ENCODE data around the gene NEFH.
"Not testable (repeated sequence)": the region's sequence is repeated elsewhere in the genome, so short reads cannot be mapped to it uniquely, and the experiment has no call there.

NEFH gene, protein sequence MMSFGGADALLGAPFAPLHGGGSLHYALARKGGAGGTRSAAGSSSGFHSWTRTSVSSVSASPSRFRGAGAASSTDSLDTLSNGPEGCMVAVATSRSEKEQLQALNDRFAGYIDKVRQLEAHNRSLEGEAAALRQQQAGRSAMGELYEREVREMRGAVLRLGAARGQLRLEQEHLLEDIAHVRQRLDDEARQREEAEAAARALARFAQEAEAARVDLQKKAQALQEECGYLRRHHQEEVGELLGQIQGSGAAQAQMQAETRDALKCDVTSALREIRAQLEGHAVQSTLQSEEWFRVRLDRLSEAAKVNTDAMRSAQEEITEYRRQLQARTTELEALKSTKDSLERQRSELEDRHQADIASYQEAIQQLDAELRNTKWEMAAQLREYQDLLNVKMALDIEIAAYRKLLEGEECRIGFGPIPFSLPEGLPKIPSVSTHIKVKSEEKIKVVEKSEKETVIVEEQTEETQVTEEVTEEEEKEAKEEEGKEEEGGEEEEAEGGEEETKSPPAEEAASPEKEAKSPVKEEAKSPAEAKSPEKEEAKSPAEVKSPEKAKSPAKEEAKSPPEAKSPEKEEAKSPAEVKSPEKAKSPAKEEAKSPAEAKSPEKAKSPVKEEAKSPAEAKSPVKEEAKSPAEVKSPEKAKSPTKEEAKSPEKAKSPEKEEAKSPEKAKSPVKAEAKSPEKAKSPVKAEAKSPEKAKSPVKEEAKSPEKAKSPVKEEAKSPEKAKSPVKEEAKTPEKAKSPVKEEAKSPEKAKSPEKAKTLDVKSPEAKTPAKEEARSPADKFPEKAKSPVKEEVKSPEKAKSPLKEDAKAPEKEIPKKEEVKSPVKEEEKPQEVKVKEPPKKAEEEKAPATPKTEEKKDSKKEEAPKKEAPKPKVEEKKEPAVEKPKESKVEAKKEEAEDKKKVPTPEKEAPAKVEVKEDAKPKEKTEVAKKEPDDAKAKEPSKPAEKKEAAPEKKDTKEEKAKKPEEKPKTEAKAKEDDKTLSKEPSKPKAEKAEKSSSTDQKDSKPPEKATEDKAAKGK

DNA sequence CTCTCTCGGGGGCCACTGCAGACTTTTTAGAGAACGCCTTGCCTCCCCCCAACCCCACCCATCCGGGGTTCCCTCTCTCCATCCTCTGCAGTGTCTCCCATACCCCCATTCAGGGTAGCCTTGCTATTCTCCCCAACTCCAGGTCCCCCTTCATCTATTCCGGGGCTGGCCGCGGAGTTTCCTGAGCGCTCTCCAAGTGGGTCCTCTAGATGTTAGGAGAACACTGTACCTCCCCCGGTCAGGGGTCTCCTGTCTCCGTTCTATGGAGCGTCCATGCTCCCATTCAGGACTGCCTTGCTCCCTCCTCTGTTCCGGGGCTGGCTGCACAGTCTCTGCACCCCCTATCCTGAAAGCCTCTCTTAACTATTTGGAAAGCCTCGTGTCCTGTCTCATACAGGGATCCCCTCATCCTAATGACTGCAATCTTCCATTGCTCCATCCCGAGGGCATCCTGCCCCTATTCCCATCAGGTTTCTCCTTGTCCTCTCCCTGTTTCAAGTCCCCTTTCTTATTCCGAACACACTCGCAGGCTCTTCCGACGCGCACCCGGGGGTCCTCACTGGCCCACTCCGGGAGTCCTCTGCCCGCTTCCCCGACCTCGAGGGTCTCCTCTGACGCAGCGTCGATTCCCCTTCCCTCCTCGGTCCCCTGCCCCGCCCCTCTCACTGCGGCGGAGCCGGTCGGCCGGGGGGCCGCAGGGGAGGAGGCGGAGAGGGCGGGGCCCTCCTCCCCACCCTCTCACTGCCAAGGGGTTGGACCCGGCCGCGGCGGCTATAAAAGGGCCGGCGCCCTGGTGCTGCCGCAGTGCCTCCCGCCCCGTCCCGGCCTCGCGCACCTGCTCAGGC lies at the start of gene NEFH:
Gene NEFH, plus strand, starts transcription at position 802 of the 845 bp plus-strand sequence. CDS start 45 bp downstream, outside the sequence.
- no peak for DNase-seq (ENCODE audit: low read depth in 1 of 2, low spot score in 1 of 2)

DNA sequence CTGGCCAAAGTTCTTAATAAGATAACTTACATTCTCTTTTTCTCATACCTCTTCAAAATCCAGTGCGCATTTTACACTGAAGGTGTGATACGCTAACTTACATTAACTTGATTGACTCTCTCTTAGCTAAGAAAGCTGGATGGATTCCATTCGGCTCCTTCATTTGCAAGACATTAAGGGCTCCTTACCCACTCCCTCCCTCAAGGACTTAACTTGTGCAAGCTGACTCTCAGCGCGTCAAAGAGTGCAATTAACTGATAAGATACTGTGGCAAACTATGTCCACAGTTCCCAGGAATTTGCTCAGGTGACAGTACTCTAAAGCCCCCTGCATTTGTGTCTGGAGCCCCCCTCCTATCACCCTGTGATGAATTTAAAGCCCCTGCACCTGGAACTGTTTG lies 48.0 kb upstream of the NEFH start:
- DNase-seq (ENCODE audit: low read depth in 1 of 2, low spot score in 1 of 2): no peak

DNA sequence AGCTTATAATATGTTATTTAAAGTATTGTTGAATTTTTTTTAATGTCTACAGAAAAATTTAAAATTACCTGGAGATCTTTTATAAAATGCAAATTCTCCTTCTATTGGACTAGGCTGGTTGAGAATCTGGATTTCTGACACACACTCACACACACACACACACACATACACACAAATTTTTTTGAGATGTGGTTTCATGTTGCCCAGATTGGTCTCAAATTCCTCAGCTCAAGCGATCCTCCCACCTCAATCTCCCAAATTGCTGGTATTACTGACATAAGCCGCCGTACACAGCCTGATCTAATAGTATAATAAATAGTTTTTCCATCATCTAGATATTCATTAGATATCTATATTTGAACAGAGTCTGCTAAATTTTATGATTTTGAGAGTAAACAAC lies 46.2 kb upstream of the NEFH start:
- no peak for DNase-seq (ENCODE audit: low read depth in 1 of 2, low spot score in 1 of 2)

DNA sequence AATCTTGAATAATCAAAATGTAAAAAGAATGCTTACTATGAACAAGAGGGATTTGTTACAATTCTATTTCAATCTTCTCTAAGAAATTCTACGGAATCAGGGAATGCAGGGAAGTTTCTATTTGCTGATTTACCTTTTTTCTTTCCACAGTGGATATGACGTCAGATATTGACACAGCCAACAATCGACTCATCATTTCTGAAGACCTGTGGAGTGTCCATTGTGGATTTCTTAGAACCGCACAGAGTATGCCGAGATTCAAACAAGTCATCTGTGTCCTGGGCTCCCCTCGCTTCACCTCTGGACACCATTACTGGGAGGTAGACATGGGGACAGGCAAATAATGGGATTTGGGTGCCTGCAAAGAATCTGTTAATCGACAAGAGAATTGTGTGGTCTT lies 45.7 kb upstream of the NEFH start:
- no peak for DNase-seq (ENCODE audit: low read depth in 1 of 2, low spot score in 1 of 2)

DNA sequence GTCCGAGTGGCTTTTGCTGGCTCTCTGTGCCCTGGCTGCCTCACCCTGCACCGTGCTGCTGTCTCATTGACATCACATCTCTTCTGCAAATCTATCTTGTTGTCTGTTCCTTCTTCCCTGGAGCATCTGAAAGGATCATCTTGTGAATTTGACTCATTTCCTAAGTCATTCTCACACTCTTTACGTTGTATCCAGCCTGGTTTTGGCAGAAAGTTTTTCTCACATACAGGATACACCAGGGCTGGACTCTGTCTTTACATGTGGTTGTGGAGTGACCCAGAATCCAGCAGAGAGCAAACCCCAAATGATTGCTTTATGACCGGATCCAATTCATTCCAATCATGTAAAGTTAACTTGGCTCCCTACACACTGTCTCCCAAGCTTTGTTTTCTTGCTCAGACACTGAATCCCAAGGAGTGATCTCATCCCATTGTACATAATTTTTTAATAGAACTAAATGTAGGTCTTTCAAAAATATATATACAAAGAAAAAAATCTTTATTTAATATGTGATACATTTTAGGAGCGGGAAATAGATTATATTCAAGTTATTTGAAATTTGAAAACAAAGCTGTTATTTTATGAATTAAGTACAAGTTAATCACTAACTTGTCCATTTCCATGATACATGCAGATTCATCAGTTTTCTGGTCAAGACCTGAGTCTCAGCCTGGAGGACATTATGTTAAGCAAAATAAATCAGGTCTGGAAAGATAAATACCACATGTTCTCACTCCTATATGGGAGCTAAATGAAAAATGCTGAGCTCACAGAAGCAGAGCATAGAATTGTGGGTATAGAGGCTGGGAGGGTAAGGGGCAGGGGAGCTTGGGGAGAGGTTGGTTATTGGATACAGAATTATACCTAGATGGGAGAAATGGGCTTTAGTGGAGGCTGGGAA lies 44.5 kb upstream of the NEFH start:
- no peak for DNase-seq (ENCODE audit: low read depth in 1 of 2, low spot score in 1 of 2)

DNA sequence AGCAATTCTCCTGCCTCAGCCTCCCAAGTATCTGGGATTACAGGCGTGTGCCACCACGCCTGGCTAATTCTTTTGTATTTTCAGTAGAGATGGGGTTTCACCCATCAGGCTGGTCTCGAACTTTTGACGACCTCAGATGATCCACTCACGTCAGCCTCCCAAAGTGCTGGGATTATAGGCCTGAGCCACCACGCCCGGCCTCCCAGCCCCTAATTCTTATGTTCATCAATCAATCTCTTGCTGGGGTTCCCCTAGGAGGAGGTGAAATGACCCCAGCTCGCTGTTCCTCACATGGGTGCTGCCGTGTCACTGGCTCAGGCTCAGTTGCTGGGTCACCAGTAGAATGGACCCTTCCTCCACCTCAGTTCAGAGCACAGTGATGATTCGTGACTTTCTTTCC lies 41.7 kb upstream of the NEFH start, which contains the start of gene RFPL1:
Gene RFPL1, plus strand, starts transcription at position 301 of the 400 bp plus-strand sequence.
- DNase-seq (ENCODE audit: low read depth in 1 of 2, low spot score in 1 of 2): not testable (repeated sequence)

DNA sequence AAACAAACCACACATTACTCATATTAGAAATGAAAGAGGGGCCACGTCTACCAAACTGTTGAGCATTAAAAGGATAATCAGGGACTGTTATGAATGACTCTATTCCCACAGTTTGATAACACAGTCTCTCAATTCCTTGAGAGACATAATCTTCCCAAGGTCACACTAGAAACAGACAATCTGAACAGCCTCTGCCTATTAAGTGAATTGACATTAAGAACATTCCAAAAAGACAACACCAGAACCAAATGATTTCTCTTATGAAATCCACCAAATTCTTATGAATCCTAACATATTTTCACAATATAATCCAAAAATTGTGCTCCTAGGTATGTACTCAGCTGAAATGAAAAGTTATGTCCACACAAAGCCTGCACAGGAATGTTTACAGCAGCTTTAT lies 37.0 kb upstream of the NEFH start:
- no peak for DNase-seq (ENCODE audit: low read depth in 1 of 2, low spot score in 1 of 2)

DNA sequence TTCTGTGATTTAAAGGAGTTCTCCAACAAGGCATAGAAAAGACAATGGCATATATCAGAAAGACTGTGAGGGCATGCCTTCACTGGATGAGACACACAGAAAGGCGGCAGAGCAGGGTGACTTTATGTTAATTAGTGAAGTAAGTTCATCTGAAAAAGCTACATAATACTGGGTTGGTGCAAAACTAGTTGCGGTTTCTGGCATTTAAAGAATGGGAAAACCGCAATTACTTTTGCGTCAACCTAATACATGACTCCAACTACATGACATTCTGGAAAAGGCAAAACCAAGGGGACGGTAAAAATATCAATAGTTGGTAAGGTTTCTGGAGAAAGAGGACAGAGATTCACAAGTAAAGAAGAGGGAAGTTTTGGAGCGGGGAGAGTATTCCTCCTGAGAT lies 36.6 kb upstream of the NEFH start:
- DNase-seq (ENCODE audit: low read depth in 1 of 2, low spot score in 1 of 2): no peak

DNA sequence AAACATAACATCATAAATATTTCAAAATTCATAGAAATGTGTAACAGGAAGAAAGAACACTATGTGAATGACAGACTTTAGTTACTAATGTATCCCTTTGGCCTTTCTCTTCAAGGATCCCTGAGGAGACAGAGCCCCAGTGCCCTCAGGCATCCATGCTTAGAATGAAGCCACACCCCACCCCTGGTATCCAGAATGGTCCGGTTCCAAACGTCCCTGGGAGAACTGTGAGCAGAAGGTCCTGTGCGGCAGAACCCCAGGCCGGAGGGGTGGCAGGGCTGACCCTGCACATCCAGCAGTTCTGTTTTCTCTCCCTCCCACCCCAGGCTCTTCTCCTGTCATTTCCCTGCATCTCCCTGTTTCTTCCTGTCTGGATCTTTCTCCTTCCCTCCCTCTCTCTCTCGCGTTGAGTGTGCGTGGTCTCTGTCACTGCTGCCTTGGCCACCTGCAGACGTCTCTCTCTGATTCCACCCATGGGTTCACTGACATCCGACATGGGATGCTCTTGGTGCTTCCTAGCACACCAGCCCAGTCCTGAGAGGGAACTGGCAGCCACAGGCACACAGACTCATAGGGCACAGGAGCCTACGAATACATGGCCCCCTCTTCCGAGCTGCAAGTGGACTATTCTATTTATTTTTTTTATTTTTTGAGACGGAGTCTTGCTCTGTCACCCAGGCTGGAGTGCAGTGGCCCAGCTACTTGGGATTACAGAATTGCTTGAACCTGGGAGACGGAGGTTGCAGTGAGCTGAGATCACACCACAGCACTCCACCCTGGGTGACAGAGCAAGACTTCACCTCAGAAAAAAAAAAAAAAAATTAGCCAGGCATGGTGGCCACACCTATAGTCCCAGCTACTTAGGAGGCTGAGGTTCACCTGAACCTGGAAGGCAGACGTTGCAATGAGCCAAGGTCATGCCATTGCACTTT lies 35.9 kb upstream of the NEFH start:
- no peak for DNase-seq (ENCODE audit: low read depth in 1 of 2, low spot score in 1 of 2)

DNA sequence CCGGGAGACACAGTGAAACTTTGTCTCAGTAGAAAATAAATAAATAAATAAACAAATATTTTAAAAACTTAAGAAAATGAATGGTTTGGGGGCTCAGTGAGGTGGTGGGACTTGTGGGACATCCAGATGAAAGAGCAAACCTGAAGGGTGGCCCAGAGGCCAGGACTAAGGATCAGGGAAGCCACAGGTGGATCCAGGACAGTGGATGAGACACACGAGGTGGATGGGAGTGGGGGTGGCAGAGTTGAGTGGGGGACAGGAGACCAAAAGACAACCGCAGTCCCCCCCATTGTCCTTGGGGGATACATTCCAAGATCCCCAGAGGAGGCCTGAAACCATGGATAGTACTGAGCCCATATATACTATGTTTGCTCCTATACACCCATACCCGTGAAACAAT lies 34.5 kb upstream of the NEFH start:
- no peak for DNase-seq (ENCODE audit: low read depth in 1 of 2, low spot score in 1 of 2)

DNA sequence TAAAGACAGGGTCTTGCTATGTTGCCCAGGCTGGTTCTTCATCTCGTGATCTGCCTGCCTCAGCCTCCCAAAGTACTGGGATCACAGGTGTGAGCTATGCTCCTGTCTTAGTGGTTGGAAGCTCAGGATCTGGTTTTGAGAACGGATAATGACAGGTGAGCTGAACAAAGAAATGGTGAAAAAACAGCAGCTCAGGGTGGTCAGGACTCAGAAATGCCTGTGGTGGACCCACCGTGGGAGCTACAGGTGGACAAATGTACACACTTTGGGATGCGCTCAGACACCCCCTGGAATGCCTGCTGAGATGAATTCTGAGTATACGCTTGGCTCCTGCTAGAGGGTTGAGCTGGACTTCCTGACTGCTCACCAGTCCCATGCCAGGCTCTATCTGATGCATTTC lies 32.1 kb upstream of the NEFH start:
- DNase-seq (ENCODE audit: low read depth in 1 of 2, low spot score in 1 of 2): no peak

DNA sequence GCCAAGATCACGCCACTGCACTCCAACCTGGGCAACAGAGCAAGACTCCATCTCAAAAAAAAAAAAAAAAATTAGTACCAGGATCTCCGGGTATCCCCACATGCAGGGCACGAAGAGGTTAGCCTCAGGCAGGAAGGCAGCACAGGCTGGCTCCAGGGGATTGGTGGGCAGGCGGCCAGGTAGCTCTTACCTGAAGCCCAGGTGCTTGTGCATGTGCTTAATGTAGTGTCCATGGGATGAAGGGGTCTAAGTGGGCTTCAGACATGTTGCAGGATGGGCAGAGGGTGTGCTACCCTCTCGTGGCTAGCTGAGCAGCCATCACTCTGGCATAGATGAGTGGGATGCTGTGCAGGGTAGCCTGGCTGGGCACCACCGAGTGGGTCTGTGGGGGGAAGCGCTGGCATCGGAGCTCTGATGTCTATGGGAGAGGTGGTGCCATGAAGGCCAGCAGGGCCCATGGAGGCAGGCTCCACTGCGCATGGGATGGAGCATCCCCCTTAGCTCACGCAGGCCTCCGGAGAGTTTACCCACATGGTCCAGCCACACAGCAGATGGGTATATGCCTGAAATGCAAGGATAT lies 30.6 kb upstream of the NEFH start:
- no peak for DNase-seq (ENCODE audit: low read depth in 1 of 2, low spot score in 1 of 2)

DNA sequence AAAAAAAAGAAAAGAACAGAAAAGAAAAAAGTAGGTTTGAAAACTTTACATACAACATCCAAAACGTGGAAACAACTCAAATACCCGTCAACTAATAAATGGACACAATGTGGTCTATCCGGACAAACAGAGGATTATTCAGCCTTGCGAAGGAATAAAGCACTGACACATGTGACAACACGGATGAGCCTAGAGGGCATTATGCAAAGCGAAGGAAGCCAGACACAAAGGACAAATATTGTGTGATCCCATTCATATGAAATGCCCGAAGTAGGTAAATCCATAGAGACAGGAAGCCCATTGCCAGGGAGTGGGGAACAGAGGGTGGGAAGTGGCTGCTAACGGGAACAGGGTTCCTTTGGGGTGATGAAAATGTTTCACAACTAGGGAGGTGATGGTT lies 29.8 kb upstream of the NEFH start:
- DNase-seq (ENCODE audit: low read depth in 1 of 2, low spot score in 1 of 2): no peak

DNA sequence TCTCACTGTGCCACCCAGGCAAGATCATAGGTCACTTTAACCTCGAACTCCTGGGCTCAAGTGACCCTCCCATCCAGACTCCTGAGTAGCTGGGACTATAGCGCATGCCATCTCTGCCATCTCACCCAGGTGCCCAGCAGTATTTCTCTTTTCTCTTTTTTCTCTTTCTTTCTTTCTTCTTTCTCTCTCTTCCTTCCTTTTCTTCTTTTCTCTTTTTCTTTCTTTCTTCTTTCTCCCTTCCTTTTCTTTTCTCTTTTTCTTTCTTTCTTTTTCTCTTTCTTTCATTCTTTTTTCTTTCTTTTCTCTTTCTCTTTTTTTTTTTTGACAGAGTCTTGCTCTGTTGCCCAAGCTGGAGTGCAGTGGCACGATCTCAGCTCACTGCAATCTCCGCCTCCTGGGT lies 28.2 kb upstream of the NEFH start:
- no peak for DNase-seq (ENCODE audit: low read depth in 1 of 2, low spot score in 1 of 2)

DNA sequence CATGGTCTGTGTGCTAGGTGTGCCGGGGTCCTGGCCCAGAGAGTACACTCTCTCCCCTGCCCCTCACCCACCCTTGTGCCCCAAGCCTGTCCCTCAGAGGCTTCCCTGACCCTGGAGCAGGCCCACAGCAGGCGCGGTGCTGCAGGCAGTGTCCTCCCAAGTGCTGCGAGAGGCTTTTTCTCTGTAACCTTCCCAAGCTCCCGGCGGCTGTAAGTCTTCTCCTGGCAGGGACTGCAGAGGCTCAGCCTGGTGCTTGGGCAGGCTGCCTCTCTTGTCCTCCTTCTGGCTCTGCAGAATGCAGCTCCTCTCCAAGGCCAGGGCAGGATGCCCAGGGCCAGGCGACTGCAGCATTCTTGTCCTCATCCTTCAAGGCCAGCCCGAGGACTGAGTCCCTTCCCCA lies 25.7 kb upstream of the NEFH start:
- DNase-seq (ENCODE audit: low read depth in 1 of 2, low spot score in 1 of 2): no peak

DNA sequence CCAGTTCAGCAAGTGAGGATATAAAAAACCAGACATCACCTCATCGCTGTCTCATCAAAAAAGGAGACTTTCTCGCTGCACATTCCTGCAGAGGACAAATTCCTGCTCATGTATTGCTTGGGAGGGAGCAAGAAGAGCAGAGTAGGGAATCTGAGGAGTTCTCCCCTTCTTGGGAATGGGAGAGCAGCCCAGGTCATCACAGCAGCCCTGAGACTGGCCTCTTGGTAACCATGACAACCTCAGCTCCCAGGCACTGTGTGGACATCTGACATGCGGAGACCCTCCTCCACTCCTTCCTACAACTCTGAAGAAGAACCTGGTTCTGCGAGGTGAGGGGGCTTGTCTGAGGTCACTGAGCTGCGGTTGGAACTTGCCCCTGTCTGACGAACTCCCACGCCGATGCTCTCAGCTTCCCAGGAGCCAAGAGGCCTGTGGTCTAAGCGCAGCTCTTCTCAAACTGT lies 23.8 kb upstream of the NEFH start:
- DNase-seq (ENCODE audit: low read depth in 1 of 2, low spot score in 1 of 2): no peak

DNA sequence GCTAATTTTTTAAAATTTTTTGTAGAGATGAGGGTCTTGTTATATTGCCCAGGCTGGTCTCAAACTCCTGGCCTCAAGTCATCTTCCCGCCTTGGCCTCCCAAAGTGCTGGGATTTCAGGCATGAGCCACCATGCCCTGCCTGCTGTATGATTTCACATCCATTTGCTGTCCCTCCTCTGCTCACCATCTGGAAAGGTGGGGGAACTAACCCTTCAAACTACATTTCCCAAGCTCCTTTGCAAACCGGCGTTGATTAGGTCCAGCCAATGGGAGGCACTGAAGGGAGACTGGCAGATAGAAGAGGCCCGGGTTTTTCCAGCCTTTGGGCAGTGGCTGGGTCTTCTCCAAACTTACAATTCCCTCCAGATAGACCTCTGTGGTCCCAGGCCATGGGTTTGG lies 22.3 kb upstream of the NEFH start:
- DNase-seq (ENCODE audit: low read depth in 1 of 2, low spot score in 1 of 2): no peak

DNA sequence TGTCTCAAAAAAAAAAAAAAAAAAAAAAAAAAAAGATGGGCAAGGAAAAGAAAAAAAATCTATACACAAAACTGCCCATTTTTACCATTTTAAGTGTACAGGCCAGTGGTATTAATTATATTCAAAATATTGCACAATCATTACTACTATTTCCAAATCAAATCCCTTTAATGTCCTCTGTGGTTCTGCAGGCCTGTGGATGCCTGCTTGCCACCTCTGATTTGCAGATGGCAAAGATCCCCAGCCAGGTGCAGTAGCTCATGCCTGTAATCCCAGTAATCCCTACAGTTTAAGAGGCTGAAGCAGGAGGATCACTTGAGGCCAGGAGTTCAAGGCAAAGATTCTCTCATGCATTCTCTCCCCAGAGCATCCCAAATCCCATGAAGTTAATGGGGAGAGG lies 21.5 kb upstream of the NEFH start:
- no peak for DNase-seq (ENCODE audit: low read depth in 1 of 2, low spot score in 1 of 2)

DNA sequence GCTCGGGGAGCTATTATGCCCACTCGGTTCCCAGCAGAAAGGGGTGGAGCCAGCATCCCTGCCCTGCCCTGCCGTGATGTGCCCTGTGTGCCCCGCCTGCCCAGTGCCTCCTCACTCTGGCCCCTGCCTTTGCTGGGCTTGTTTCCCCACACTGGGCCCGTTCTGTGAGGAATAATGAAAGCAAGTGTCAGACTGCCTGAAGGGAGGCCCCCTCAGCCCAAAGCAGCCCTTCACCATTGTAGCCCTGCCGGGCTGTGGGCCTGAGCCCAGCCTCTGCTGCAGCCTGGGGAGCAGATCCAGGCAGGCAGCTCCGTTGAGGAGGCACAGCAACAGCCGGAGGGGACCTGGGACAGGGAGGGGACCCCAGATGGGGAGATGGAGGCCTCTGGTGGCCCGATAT lies 20.2 kb upstream of the NEFH start:
- no peak for DNase-seq (ENCODE audit: low read depth in 1 of 2, low spot score in 1 of 2)
